Measurements from ENCODE around the gene GLRA1. TPM values are rescaled to one million over a fixed set of nuclear protein-coding genes. Genes with fewer than 3 reads are reported as not detected.

The GLRA1 gene
- total RNA-seq, 1 experiment from 2014 or later, result not detected

GRCh38 chr5:151964471-151964870, 39.8 kb upstream of the GLRA1 start:
- Mint-ChIP-seq H3K4me3 (ENCODE audit: unreplicated experiment) (no peak overlapping the region), H3K36me3 (ENCODE audit: insufficient read depth, unreplicated experiment) (peaks cover 4% of the 10 kb centered on the region), H3K9me3 (ENCODE audit: unreplicated experiment) (no peaks in the 10 kb centered on the region), H3K27me3 (ENCODE audit: insufficient read depth, unreplicated experiment) (peaks cover 11% of the 10 kb centered on the region), H3K27ac (ENCODE audit: low read depth, unreplicated experiment) (no peak overlapping the region), H3K4me1 (ENCODE audit: insufficient read depth, unreplicated experiment) (no peaks in the 10 kb centered on the region)
- intact Hi-C loops (cut with micrococcal nuclease), result no loop called here
- no TSS peak for BruUV-seq (replicated peaks)
- no peak for DNase-seq (ENCODE audit: unreplicated experiment)
- TF ChIP-seq CTCF (IDR thresholded peaks at IDR 0.05; ENCODE audit: unreplicated experiment), result no peak
- POLR2A ChIA-PET, result no interaction called here
- CTCF ChIA-PET, result interaction anchor here (0.9 to 1.1 kb wide), 2 partner anchors 16 to 179 kb away, joined by 3 to 4 read pairs; no protein-coding TSS in a partner anchor

- no peak for TF ChIP-seq CTCF (IDR thresholded peaks at IDR 0.05; ENCODE audit: unreplicated experiment)
- no peaks in the 10 kb centered on the region for H3K9me3 Mint-ChIP-seq (ENCODE audit: unreplicated experiment)
- BruUV-seq (replicated peaks), result no TSS peak
- CTCF ChIA-PET, result interaction anchor here (0.5 kb wide), 1 partner anchor 182 kb away, joined by 3 read pairs; no protein-coding TSS in a partner anchor
- POLR2A ChIA-PET, result no interaction called here
- DNase-seq (ENCODE audit: unreplicated experiment), result no peak
- H3K4me3 Mint-ChIP-seq (ENCODE audit: unreplicated experiment), result no peak overlapping the region
- intact Hi-C loops (cut with micrococcal nuclease), result no loop called here
- H3K36me3 Mint-ChIP-seq (ENCODE audit: insufficient read depth, unreplicated experiment), result no peaks in the 10 kb centered on the region
- peaks cover 14% of the 10 kb centered on the region for H3K27me3 Mint-ChIP-seq (ENCODE audit: insufficient read depth, unreplicated experiment)
- no peaks in the 10 kb centered on the region for H3K4me1 Mint-ChIP-seq (ENCODE audit: insufficient read depth, unreplicated experiment)
- H3K27ac Mint-ChIP-seq (ENCODE audit: low read depth, unreplicated experiment), result no peak overlapping the region
Observed at GRCh38 chr5:151961557-151961956, 36.9 kb upstream of the GLRA1 start.

- no TSS peak for BruUV-seq (replicated peaks)
- DNase-seq (ENCODE audit: unreplicated experiment), result no peak
- no peak overlapping the region for H3K4me3 Mint-ChIP-seq (ENCODE audit: unreplicated experiment)
- H3K27me3 Mint-ChIP-seq (ENCODE audit: insufficient read depth, unreplicated experiment), result peaks cover 14% of the 10 kb centered on the region
- H3K4me1 Mint-ChIP-seq (ENCODE audit: insufficient read depth, unreplicated experiment), result no peaks in the 10 kb centered on the region
- no peaks in the 10 kb centered on the region for H3K9me3 Mint-ChIP-seq (ENCODE audit: unreplicated experiment)
- POLR2A ChIA-PET, result no interaction called here
- intact Hi-C loops (cut with micrococcal nuclease), result no loop called here
- no peaks in the 10 kb centered on the region for H3K36me3 Mint-ChIP-seq (ENCODE audit: insufficient read depth, unreplicated experiment)
- no peak overlapping the region for H3K27ac Mint-ChIP-seq (ENCODE audit: low read depth, unreplicated experiment)
- no peak for TF ChIP-seq CTCF (IDR thresholded peaks at IDR 0.05; ENCODE audit: unreplicated experiment)
- CTCF ChIA-PET, result interaction anchor here (0.9 to 1.3 kb wide), 2 partner anchors 15 to 392 kb away, joined by 4 to 5 read pairs; no protein-coding TSS in a partner anchor
Observed at GRCh38 chr5:151958111-151958510, 33.5 kb upstream of the GLRA1 start.

- ChIA-PET CTCF (interaction anchor here (0.6 to 1.0 kb wide), 2 partner anchors 23 to 24 kb away, joined by 3 to 5 read pairs; no protein-coding TSS in a partner anchor), POLR2A (no interaction called here)
- Mint-ChIP-seq H3K36me3 (ENCODE audit: insufficient read depth, unreplicated experiment) (no peaks in the 10 kb centered on the region), H3K9me3 (ENCODE audit: unreplicated experiment) (no peaks in the 10 kb centered on the region), H3K4me3 (ENCODE audit: unreplicated experiment) (no peak overlapping the region), H3K27ac (ENCODE audit: low read depth, unreplicated experiment) (no peak overlapping the region), H3K27me3 (ENCODE audit: insufficient read depth, unreplicated experiment) (peaks cover 14% of the 10 kb centered on the region), H3K4me1 (ENCODE audit: insufficient read depth, unreplicated experiment) (no peaks in the 10 kb centered on the region)
- DNase-seq (ENCODE audit: unreplicated experiment), result no peak
- BruUV-seq (replicated peaks), result no TSS peak
- TF ChIP-seq CTCF (IDR thresholded peaks at IDR 0.05; ENCODE audit: unreplicated experiment), result no peak
- intact Hi-C loops (cut with micrococcal nuclease), result no loop called here
Observed at GRCh38 chr5:151956725-151957124, 32.1 kb upstream of the GLRA1 start.
